ENCODE results near the gene SHC1.
A peak's percentile ranks its signal among the peaks of the same experiment; 100 is the strongest.

The SHC1 gene, protein sequence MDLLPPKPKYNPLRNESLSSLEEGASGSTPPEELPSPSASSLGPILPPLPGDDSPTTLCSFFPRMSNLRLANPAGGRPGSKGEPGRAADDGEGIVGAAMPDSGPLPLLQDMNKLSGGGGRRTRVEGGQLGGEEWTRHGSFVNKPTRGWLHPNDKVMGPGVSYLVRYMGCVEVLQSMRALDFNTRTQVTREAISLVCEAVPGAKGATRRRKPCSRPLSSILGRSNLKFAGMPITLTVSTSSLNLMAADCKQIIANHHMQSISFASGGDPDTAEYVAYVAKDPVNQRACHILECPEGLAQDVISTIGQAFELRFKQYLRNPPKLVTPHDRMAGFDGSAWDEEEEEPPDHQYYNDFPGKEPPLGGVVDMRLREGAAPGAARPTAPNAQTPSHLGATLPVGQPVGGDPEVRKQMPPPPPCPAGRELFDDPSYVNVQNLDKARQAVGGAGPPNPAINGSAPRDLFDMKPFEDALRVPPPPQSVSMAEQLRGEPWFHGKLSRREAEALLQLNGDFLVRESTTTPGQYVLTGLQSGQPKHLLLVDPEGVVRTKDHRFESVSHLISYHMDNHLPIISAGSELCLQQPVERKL

DNA sequence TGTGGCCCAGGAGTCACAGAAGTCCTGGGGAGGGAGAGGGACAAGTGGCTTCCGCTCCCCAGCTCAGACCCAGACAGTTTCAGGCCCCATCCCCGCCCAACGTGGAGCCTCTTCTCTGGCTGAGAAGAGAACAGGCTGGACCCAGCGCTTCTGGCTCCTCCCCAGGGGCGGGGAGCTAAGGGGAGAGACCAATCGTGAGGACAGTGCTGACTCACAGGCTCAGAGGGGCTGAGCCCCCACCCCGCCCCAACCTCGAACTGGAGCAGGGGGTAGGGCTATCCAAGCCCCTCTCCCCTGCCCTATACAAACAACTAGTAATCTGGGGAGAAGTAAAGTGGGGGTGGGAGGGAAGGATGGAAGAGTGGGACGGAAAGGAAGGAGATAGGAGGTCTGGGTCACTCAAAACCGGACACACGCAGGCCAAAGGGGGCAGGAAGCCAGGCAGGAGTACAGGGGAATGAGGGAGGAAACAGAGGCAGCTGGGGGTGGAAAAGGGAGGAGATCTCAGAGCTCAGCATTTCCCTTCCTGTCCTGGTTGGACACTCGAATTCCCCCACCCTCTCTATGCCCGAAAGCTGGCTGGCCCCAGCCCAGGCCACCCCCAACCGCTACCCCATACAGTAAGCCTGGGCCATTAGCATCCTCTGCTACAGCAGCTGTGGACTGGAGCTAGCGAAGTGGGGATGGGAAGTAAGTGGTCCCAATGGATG, at the start of gene SHC1:
Gene SHC1 (minus strand): TSS at position 117 of the 710 bp plus-strand sequence. CDS start 221 bp downstream, outside the sequence.
- H3K4me3 ChIP-seq (ENCODE audit: low read depth, low read length): peak within 1 kb of the TSS; percentile 19
- peaks cover 26% of the 10 kb centered on the region for H3K36me3 ChIP-seq
- no peaks in the 10 kb centered on the region for H3K9me3 ChIP-seq (ENCODE audit: severe bottlenecking)
- H3K27ac ChIP-seq: peak within 1 kb of the TSS; percentile 51
- DNase-seq: peak; percentile 98
- H3K27me3 ChIP-seq (ENCODE audit: insufficient read depth, low read depth, severe bottlenecking): no peaks in the 10 kb centered on the region
- TF ChIP-seq, protein P1, sequence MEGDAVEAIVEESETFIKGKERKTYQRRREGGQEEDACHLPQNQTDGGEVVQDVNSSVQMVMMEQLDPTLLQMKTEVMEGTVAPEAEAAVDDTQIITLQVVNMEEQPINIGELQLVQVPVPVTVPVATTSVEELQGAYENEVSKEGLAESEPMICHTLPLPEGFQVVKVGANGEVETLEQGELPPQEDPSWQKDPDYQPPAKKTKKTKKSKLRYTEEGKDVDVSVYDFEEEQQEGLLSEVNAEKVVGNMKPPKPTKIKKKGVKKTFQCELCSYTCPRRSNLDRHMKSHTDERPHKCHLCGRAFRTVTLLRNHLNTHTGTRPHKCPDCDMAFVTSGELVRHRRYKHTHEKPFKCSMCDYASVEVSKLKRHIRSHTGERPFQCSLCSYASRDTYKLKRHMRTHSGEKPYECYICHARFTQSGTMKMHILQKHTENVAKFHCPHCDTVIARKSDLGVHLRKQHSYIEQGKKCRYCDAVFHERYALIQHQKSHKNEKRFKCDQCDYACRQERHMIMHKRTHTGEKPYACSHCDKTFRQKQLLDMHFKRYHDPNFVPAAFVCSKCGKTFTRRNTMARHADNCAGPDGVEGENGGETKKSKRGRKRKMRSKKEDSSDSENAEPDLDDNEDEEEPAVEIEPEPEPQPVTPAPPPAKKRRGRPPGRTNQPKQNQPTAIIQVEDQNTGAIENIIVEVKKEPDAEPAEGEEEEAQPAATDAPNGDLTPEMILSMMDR (IDR thresholded peaks at IDR 0.05; ENCODE audit: low read depth, low read length): no peak

DNA sequence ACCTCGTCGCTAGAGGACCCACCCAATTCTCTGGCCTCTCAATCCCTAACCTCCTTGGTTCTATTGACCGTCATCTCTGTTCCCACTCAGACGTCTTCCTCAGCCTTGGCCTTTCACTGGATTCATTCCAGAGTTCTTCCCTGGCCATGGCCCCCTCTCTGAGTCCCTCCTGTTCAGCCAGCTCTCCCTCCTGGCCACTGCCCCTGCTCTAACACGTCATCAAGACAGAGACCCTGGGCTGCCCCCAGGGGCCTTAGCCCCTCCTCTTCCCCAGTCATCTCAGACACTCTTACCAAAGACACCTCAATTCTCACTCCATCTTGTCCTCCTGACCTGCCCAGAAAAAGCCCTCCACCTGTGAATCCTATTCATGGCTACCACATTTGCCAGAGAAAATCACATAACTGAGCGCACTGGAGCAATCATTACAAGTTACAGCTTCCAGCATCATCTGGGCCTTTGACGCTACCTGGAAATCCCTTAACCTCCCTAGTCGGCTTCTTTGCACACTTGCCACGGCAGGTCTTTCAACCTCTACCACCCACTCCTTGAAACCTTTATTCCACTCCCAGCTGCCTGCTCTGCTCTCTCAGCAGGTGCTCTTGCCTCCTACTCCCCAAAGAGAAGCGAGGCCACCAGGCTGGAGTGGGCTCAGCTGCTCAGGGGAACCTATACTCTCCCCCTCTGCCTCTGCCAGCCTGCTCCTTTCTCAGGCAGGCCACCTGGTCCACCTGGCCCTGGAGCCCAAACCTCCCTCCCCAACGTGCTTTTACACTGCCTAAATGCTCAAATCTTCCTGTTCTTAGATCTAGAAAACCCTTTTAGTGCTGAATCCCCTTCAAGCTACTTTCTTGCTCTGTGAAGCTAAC, 49.1 kb upstream of the SHC1 start:
- TF ChIP-seq, protein P1 (IDR thresholded peaks at IDR 0.05; ENCODE audit: low read depth, low read length): no peak
- H3K27ac ChIP-seq: peak overlapping the region; percentile 84
- peaks cover 27% of the 10 kb centered on the region for H3K36me3 ChIP-seq
- DNase-seq: no peak
- no peak overlapping the region for H3K4me3 ChIP-seq (ENCODE audit: low read depth, low read length)
- no peaks in the 10 kb centered on the region for H3K9me3 ChIP-seq (ENCODE audit: severe bottlenecking)
- no peaks in the 10 kb centered on the region for H3K27me3 ChIP-seq (ENCODE audit: insufficient read depth, low read depth, severe bottlenecking)

DNA sequence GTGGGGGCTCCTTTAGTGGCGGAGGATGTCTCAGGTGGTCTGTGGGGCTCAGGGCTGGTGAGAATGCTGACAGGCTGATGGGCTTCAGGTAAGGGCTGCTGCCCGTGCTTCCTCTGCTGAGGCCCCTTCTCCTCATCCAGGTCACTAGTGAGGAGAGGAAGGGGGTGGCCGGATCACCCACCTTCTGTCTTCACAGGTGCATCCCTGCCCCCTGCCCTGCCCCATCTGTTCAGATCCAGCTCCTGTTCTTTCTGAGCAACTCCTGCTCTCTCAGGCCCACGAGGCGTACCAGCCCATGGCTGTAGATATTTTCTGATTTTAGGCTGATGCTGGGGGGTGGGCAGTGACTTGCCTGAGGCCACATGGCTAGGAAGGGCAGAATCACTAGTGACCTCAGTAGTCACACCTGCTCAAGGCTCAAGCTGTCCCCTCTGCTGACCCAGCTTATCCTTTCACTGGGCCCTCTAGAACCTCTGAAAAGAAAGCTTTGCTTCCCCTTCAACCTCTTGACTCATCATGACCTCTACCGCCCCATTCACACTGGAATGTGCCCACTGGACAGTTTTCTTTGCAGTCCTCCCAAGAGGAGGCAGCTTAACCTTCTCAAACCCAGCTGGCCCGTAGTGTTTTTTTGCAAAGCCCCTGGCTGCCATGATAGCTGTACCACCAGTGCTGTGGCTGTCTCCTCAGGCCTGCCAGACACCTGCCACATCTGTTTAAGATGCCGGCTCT, 48.2 kb upstream of the SHC1 start:
- Histone ChIP-seq H3K9me3 (ENCODE audit: severe bottlenecking) (no peaks in the 10 kb centered on the region), H3K36me3 (peaks cover 34% of the 10 kb centered on the region), H3K27me3 (ENCODE audit: insufficient read depth, low read depth, severe bottlenecking) (no peaks in the 10 kb centered on the region), H3K4me3 (ENCODE audit: low read depth, low read length) (no peak overlapping the region), H3K27ac (peak overlapping the region; percentile 84)
- DNase-seq: peak; percentile 77
- TF ChIP-seq, protein P1 (IDR thresholded peaks at IDR 0.05; ENCODE audit: low read depth, low read length): no peak

DNA sequence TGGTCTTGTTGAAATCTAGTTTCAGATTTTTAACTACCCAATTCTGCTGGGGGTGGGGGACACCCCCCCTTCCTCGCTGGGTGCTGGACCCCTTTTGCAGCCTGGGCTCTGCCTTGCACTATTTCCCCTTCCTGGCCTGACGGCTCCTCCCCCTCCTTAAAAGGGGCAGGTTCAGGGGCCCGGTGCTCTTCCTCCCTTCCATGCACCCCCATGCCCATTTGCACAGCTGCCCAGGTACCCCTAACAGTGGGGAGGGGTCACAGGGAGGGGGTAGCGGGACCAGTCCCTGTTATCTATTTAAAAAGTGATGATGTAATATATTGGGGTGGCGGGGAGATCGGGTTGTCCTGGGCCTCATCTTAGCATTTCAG, 47.4 kb upstream of the SHC1 start:
- peak overlapping the region; percentile 84 for H3K27ac ChIP-seq
- no peak for DNase-seq
- H3K4me3 ChIP-seq (ENCODE audit: low read depth, low read length): peak overlapping the region; percentile 44
- no peaks in the 10 kb centered on the region for H3K9me3 ChIP-seq (ENCODE audit: severe bottlenecking)
- H3K27me3 ChIP-seq (ENCODE audit: insufficient read depth, low read depth, severe bottlenecking): no peaks in the 10 kb centered on the region
- peaks cover 34% of the 10 kb centered on the region for H3K36me3 ChIP-seq
- TF ChIP-seq, protein P1 (IDR thresholded peaks at IDR 0.05; ENCODE audit: low read depth, low read length): no peak
